ENCODE measurements around the gene CDY2B.
"Not testable (repeated sequence)": the region's sequence is repeated elsewhere in the genome, so short reads cannot be mapped to it uniquely, and the experiment has no call there.

CDY2B gene, protein sequence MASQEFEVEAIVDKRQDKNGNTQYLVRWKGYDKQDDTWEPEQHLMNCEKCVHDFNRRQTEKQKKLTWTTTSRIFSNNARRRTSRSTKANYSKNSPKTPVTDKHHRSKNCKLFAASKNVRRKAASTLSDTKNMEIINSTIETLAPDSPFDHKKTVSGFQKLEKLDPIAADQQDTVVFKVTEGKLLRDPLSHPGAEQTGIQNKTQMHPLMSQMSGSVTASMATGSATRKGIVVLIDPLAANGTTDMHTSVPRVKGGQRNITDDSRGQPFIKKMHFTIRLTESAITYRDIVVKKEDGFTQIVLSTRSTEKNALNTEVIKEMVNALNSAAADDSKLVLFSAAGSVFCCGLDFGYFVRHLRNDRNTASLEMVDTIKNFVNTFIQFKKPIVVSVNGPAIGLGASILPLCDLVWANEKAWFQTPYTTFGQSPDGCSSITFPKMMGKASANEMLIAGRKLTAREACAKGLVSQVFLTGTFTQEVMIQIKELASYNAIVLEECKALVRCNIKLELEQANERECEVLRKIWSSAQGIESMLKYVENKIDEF

DNA sequence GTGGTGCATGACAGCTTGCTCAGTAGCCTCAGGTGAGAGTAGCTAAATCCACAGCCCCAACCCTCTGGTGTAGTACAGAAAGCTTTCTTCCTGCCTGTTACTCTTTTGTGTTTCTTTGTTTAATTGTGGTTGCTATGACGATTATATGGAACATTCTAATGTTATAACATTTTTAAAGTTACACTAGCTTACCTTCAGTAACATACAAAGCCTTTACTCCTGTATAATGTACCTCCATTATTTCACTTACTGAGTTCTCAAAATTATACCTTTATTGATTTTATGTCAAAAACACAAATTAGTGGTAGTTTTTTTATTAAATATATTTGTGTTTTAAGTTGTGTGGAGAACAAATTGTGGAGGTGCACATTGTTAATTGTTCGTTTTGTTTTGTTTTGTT, at the start of gene CDY2B:
Gene CDY2B (minus strand): TSS at position 101 of the 400 bp plus-strand sequence. CDS start 328 bp downstream, outside the sequence.
- not testable (repeated sequence) for DNase-seq

DNA sequence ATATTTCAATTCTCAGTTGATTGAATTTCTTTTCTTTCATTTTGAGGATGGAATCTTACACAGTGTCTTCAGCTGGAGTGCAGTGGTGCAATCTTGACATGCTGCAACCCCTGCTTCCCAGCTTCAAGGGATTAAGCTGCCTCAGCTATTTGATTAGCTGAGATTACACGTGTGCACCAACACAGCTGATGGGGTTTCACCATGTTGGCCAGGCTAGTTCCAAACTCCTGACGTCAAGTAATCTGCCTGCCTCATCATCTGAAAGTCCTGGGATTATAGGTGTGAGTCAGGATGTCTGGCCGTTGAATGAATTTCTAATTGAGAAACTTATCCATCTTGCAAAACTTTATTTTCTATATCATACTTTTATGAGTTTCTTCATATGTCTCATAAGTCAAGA, 28.0 kb upstream of the CDY2B start:
- not testable (repeated sequence) for DNase-seq

DNA sequence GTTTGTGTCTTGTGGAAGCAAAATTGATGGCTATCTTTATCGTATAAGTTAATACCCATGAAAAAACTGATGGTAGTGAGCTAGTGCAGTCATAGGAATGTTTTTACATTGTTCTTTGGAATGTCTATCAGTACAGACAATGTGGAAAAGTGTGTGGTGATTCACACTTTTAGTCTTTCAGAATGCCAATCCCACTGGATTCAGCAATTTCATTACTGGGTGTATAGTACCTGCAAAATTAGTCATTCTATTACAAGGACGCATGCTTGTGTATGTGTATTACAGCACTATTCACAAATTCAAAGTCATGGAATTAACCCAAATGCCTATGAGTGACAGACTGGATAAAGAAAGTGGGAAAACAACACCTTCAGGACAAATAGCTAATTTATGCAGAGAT, 27.3 kb upstream of the CDY2B start:
- DNase-seq = not testable (repeated sequence)

DNA sequence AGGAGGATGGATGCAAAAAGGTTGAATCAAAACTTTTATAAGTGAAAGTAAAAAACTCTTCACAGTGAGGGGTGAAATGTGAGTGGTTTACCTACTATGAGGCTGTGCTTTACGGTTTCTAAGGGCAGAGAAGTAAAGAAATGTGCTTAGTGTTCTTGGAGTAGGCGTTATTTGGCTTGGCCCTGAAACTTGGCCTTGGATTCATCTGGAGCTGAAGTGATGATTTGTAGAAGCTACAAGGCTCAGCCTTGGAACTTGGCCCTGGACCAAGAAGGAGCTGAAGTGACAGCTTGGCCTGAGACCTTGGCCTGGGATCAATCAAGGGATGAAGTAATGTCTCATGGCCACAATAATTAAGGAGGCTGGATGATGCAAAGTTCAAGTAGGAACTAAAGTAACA, 1.7 kb upstream of the CDY2B start:
- DNase-seq = not testable (repeated sequence)

DNA sequence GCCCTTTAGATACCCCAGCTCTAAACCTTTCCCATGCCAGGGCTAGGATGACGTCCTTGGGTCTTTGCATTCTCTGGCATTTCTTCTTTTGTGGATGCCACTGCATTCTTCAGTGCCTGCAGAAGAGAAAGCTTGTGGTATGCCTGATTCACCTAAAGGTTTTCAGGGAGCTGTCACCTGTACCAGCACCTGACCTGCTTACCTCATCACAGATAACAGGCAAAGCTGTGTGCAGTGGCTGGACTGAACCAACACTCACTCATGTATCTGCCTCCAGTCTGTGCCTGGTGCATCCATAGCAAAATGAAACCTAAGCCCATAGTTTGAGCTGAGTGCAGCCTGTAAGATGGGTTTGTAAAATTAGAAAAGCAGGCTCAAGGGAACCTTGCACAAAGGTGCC, 3.3 kb downstream of the CDY2B start:
- not testable (repeated sequence) for DNase-seq

DNA sequence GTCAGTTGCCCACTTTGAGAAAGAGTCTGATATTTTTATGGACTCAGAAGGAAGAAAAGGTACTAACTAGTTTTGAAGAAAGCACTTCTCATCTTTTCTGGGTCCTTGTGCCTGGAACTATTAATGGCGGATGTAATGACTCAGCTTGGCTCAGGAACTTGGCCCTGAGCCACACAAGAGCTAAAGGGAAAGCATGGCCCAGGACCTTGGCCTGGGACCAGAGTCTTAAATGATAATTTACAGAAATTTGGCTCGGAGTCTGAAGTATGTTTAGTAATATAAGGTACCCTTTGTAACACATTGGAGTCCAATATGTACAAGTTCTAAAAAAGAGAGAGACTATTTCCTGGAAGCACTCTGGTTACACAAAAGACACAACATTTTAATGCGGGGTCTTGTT, 4.6 kb downstream of the CDY2B start:
- not testable (repeated sequence) for DNase-seq

DNA sequence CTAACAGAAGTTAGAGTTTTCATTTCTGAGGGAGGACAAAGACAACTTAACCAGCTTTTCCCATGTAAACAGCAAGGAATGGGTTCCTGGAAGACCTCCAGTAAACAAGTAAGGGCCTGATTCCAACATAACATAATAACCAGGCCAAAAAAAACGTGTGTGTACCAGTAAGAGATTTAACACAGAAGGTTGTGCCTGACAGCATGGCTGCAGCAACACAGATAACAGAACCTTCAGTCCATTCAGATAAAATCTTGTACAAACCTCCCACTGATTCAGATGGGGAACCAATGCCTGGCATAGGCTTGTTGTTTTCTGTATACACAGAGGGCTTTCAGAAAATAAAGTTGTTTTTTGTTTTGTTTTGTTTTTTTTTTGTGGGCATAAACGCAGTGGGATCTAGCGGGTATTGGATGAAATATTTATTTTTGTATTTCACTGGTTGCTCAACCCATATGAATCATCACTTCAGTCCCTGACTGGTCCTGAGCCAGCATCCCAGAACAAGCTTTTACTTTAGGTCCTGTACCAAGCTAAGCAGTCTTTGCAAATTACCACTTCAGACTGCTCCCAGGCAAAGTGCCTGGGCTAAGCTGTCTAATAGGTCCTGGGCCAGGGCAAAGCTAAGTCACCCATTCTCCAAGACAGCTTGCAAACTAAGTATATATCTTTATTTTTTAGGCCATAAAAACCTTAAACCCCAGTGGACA, 8.7 kb downstream of the CDY2B start:
- not testable (repeated sequence) for DNase-seq

DNA sequence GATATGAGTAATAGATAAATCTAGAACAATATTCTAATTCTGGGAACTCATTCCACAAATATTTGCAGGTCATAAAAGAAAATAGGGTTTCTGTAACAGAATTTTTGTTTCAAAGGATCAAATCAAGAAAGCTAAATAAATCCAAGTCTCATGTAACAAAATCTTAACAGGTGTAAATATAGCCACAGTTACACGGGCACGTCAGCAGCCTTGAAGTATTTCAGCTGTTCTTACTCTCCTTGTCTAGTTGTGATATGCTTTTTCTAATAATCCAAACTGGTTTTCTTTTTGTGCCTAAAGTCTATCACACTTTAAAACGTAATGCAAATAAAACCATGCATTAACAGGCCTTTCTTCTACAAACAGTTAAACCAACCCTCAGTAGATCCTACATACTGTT, 9.3 kb downstream of the CDY2B start:
- DNase-seq = not testable (repeated sequence)

DNA sequence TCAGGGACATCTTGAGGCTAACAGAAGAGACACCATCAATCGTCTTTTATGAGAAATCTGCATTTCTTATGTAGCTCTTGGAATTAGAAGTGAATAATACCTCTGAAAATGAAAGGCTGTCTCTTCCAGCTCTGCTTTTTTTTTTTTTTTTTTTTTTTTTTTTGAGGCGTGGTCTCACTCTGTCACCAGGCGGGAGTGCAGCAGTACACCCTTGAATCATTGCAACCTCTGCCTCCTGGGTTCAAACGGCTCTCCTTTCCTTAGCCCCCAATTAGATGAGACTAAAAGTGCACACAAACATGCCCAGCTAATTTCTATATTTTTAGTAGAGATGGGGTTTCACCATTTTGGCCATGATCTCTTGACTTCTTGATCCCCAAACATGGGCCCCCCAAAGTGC, 12.2 kb downstream of the CDY2B start:
- DNase-seq = not testable (repeated sequence)

DNA sequence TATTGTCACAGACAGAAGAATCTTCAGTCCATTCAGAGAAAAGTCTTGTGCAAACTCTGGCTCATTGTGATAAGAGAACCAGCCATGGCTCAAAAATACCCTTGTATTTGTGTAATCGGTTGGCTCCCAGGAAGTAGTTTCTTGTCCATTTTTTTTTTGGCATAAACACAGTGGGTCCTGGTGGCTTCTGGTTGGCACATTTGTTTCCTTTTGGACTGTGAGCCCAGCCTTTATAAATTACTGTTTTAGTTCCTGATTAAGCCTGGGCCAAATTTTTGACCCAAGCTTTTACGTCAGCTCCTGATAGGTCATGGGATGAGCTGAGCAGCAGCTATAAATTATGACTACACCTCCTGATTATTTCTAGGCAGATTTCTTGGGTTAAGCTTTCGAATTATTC, 19.4 kb downstream of the CDY2B start:
- not testable (repeated sequence) for DNase-seq

DNA sequence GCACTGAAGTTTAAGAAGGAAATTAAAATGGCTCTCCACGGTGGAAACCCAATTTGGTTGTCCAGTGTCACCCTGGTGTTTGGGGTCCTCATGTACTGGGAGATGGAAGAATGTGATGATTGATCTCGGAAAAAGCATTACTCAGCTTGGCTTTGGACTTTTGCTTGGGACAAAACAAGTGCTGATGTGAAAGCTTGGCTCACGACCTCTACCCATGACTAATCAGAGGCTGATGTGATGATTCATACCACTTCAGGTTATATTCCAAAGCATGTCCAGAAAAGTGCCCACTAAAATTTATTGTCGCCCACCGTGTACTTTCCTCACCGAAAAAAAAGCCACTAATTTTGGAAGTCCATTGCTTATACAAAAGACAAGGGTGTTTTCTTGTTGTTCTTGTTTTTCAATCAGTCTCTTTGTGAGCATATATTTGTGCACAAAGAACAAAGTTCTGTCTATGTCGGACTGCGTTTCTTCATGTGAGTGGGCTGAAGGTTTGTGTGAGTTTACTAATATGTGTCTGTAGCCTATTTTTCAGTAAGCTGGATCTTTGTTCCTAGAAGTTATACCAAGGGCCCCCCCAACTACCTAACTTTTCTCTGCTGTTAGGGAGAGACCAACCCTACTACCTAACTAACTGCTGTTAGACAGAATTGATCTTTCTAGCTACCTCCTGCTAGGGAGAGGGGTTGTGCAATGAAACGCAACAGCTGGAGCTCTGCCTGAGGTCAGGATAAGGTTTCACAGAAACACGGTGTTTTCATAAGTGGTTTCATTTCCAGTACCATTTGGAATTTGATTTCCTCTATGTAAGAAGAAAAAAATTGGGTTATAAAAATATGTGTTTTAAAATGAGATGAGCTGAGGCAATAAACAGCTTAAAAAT, 22.8 kb downstream of the CDY2B start:
- not testable (repeated sequence) for DNase-seq

DNA sequence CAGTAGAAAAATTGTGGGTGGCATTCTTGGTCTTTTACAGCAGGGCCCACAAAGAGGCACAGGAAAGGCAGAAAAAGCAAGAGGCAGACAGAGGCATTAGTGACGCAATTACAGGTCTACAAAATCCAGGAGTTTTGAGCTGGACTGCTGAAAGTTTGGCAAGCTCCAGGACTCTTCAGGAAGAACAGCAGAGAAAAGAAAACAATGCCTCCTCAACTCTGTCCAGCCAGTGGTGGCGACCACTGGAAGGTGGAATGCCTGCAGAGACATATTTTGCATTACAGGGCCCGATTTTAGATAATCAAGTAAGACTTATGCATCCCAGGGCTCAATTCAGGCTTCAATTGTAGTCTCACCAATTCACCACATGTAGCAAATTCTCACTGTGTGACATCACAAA, 23.5 kb downstream of the CDY2B start:
- not testable (repeated sequence) for DNase-seq

DNA sequence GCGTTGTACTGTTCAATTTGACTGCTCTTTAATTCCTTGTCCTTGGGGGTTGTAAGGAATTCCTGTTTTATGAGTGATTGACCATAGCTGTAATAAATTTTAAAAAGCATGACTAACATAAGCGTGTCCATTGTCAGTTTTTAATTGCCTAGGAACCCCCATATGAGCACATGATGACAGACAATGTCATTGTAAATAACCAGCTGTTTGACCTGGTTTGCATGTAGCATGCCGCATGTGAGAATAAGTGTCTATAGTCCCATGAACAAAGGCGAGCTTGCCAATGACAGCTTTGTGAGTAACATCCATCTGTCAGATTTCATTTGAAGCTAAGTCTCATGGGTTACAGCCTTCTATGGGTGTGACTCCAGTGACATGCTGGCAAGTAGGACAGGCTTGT, 30.9 kb downstream of the CDY2B start:
- DNase-seq = not testable (repeated sequence)

DNA sequence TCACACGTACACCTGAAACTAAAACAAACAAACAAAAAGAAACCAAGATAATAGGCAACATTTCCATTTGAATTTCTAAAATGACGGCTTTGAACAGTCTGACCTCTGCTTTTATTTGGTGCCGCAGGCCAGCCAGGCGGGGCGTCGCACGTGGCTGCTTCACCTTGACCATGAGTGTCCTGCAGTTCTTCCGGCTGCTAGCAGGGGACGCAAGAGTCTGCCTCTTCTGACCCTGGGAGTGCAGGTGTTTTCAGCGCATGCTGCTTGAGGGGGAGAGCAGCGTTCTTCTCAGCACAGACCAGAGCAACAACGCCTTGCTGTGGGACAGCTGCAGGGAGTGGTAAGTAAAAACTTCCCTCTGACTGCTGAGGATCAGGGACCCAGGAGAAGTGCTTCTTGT, 47.9 kb downstream of the CDY2B start:
- DNase-seq = not testable (repeated sequence)
